Activated B cell treated with CpG ODN at 0.5 μM for 24 hours (primary cell): Measurements from ENCODE around the gene MRFAP1L1. TPM values are rescaled to one million over a fixed set of nuclear protein-coding genes. Genes with fewer than 3 reads are reported as not detected.
"Not testable (repeated sequence)": the region's sequence is repeated elsewhere in the genome, so short reads cannot be mapped to it uniquely, and the experiment has no call there.

Source experiments
- ATAC-seq: fragments of 200-7000 bp; cut with Tn5 transposase; one replicate; pipeline ENCODE4 v1.10.0; 2021; ENCODE audit warnings: low read depth, mild to moderate bottlenecking, moderate library complexity
- CTCF ChIA-PET: fragments of 350-600 bp; sonication (Branson Sonifier 250); formaldehyde crosslinking; loops from one replicate; lab custom pipeline; 2021; ENCODE audit warnings: antibody characterized with exemption; lab: Charles Lee
- POLR2A ChIA-PET: fragments of 350-600 bp; sonication (Branson Sonifier 250); formaldehyde crosslinking; loops from one replicate; lab custom pipeline; 2021; ENCODE audit warnings: antibody characterized with exemption; lab: Charles Lee
- DNase-seq: peaks from one replicate; pipeline ENCODE4 v3.0.0; 2022
- H3K27ac Mint-ChIP-seq: one replicate; pipeline ENCODE4 v1.8.0; 2020; ENCODE audit warnings: mixed read lengths
- H3K27me3 Mint-ChIP-seq: one replicate; pipeline ENCODE4 v1.8.0; 2021; ENCODE audit warnings: mixed read lengths
- H3K36me3 Mint-ChIP-seq: one replicate; pipeline ENCODE4 v1.8.0; 2021; ENCODE audit warnings: low read depth, mixed read lengths
- H3K4me1 Mint-ChIP-seq: one replicate; pipeline ENCODE4 v1.8.0; 2021; ENCODE audit warnings: mixed read lengths
- H3K4me3 Mint-ChIP-seq: one replicate; pipeline ENCODE4 v1.8.0; 2020; ENCODE audit warnings: mild to moderate bottlenecking, mixed read lengths
- H3K9me3 Mint-ChIP-seq: one replicate; pipeline ENCODE4 v1.8.0; 2020; ENCODE audit warnings: mixed read lengths
- intact Hi-C: fragments of 100-400 bp; cut with micrococcal nuclease; formaldehyde crosslinking; loops from one replicate; pipeline ENCODE4 v1.15.1; 2024
- total RNA-seq: library from RNA; stranded (reverse); gene quantifications from 2 replicates; pipeline ENCODE4 v1.2.3, GENCODE V29; 2022
- TF ChIP-seq, protein P1 (sequence below): fragments of 200-600 bp; IDR thresholded peaks from one replicate; pipeline ENCODE4 v1.8.0; 2022; ENCODE audit warnings: antibody characterized with exemption, mild to moderate bottlenecking

The MRFAP1L1 gene
- total RNA-seq, 1 donor from 2014 or later = 39.1 TPM

DNA sequence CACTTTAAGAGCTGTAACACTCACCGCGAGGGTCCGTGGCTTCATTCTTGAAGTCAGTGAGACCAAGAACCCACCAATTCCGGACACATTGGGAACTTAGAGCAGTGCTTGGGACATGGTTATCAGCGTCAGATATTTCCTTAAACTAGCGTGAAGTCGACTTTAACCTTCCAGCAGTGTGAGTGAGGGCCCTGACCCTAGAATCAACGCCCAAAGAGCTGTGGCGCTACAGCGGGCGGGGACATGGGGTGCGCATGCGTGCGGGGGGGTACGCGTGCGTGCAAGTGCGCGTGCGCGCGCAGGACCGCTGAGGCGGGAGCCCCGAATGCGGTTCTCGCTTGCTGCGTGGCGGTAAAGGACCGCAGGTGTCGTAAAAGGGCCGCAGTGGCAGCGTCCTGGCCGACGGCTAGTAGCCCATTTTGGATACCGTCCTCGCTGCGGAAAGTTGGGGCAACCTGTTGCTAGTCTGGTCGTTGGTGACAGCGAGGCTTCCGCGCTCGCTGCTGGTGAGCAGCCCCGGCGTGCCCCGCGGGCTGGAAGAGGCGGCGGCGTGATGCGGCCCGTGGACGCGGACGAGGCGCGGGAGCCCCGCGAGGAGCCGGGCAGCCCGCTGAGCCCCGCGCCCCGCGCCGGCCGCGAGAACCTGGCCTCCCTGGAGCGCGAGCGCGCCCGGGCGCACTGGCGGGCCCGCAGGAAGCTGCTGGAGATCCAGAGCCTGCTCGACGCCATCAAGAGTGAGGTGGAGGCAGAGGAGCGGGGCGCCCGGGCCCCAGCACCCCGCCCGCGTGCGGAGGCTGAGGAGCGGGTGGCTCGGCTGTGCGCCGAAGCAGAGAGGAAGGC lies 35.8 kb downstream of the MRFAP1L1 start:
- Mint-ChIP-seq H3K4me3 (peak overlapping the region; percentile 91), H3K4me1 (peaks cover 55% of the 10 kb centered on the region), H3K36me3 (peaks cover 48% of the 10 kb centered on the region), H3K27me3 (no peaks in the 10 kb centered on the region), H3K27ac (peak overlapping the region; percentile 96), H3K9me3 (no peaks in the 10 kb centered on the region)
- CTCF ChIA-PET = interaction anchor here (1.0 to 1.7 kb wide), 4 partner anchors 34 to 397 kb away, joined by 5 to 9 read pairs (median 5); no protein-coding TSS in a partner anchor
- peak; percentile 93 for DNase-seq
- intact Hi-C loops = loop anchor here (1.0 to 2.0 kb wide), 9 partner anchors 34 to 394 kb away; partner anchors contain the start of genes BLOC1S4, GRPEL1, KIAA0232 and MAN2B2
- peak; percentile 88 for ATAC-seq
- POLR2A ChIA-PET = interaction anchor here (0.6 to 5.2 kb wide), 23 partner anchors 9 to 404 kb away, joined by 3 to 118 read pairs (median 5); partner anchors contain the start of genes BLOC1S4, GRPEL1, MAN2B2 and MRFAP1
- TF ChIP-seq, protein P1, sequence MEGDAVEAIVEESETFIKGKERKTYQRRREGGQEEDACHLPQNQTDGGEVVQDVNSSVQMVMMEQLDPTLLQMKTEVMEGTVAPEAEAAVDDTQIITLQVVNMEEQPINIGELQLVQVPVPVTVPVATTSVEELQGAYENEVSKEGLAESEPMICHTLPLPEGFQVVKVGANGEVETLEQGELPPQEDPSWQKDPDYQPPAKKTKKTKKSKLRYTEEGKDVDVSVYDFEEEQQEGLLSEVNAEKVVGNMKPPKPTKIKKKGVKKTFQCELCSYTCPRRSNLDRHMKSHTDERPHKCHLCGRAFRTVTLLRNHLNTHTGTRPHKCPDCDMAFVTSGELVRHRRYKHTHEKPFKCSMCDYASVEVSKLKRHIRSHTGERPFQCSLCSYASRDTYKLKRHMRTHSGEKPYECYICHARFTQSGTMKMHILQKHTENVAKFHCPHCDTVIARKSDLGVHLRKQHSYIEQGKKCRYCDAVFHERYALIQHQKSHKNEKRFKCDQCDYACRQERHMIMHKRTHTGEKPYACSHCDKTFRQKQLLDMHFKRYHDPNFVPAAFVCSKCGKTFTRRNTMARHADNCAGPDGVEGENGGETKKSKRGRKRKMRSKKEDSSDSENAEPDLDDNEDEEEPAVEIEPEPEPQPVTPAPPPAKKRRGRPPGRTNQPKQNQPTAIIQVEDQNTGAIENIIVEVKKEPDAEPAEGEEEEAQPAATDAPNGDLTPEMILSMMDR = no peak

DNA sequence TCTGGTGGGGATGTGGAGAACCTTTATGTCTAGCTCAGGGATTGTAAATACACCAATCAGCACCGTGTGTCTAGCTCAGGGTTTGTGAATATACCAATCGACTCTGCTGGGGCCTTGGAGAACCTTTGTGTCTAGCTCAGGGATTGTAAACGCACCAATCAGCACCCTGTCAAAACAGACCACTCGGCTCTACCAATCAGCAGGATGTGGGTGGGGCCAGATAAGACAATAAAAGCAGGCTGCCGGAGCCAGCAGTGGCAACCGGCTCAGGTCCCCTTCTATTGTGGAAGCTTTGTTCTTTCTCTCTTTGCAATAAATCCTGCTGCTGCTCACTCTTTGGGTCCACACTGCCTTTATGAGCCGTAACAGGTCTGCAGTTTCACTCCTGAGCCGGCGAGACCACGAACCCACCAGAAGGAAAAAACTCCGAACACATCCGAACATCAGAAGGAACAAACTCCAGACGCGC lies 36.4 kb downstream of the MRFAP1L1 start:
- peaks cover 49% of the 10 kb centered on the region for H3K4me1 Mint-ChIP-seq
- CTCF ChIA-PET, ATAC-seq, DNase-seq, H3K27me3 Mint-ChIP-seq, H3K9me3 Mint-ChIP-seq, intact Hi-C loops: not testable (repeated sequence)
- POLR2A ChIA-PET = interaction anchor here (0.6 to 5.2 kb wide), 18 partner anchors 8 to 404 kb away, joined by 3 to 118 read pairs (median 6); partner anchors contain the start of genes BLOC1S4, GRPEL1, MAN2B2 and MRFAP1
- peak overlapping the region; percentile 96 for H3K27ac Mint-ChIP-seq
- peak overlapping the region; percentile 91 for H3K4me3 Mint-ChIP-seq
- peaks cover 41% of the 10 kb centered on the region for H3K36me3 Mint-ChIP-seq

DNA sequence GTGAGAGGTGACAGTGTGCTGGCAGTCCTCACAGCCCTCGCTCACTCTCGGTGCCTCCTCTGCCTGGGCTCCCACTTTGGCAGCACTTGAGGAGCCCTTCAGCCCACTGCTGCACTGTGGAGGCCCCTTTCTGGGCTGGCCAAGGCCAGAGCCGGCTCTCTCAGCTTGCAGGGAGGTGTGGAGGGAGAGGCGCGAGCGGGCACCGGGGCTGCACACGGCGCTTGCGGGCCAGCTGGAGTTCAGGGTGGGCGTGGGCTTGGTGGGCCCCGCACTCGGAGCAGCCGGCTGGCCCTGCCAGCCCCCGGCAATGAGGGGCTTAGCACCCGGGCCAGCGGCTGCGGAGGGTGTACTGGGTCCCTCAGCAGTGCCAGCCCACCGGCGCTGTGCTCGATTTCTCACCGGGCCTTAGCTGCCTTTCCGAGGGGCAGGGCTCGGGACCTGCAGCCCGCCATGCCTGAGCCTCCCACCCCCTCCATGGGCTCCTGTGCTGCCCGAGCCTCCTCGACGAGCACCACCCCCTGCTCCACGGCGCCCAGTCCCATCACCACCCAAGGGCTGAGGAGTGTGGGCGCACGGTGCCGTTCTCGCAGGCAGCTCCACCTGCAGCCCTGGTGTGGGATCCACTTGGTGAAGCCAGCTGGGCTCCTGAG lies 37.0 kb downstream of the MRFAP1L1 start:
- CTCF ChIA-PET = not testable (repeated sequence)
- H3K4me3 Mint-ChIP-seq = peak overlapping the region; percentile 91

DNA sequence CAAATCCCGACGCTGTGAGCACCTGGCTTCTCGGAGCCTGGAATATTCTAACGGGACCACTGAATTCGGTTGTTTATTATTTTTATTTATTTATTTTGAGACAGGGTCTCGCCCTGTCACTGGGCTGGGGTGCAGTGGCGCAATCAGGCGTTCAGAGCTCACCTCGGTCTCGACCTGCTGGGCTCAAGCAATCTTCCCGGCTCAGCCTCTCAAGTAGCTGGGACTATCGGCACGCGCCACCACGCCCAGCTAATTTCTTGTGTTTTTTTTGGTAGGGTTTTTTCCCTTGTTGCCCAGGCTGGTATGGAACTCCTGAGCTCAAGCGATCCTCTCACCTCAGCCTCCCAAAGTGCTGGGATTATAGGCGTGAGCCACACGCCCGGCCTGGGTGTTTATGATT lies 37.5 kb downstream of the MRFAP1L1 start:
- TF ChIP-seq, protein P1 = no peak
- DNase-seq = no peak
- Mint-ChIP-seq H3K36me3 (peaks cover 33% of the 10 kb centered on the region), H3K27me3 (no peaks in the 10 kb centered on the region), H3K9me3 (no peaks in the 10 kb centered on the region), H3K4me1 (peaks cover 41% of the 10 kb centered on the region), H3K4me3 (no peak overlapping the region), H3K27ac (no peak overlapping the region)
- intact Hi-C loops = no loop called here
- ChIA-PET POLR2A (interaction anchor here (5.2 kb wide), 1 partner anchor 31 kb away, joined by 118 read pairs; the partner anchor contains the start of gene MRFAP1), CTCF (no interaction called here)
- ATAC-seq = no peak

More for the DNA sequence above, 37.0 kb downstream of the MRFAP1L1 start:
- POLR2A ChIA-PET = interaction anchor here (1.0 to 5.2 kb wide), 10 partner anchors 14 to 395 kb away, joined by 3 to 118 read pairs (median 10); partner anchors contain the start of genes BLOC1S4, GRPEL1, MAN2B2 and MRFAP1
- H3K9me3 Mint-ChIP-seq, intact Hi-C loops, DNase-seq, H3K27me3 Mint-ChIP-seq, ATAC-seq: not testable (repeated sequence)
- peaks cover 38% of the 10 kb centered on the region for H3K36me3 Mint-ChIP-seq
- H3K4me1 Mint-ChIP-seq = peaks cover 47% of the 10 kb centered on the region
- H3K27ac Mint-ChIP-seq = peak overlapping the region; percentile 96

DNA sequence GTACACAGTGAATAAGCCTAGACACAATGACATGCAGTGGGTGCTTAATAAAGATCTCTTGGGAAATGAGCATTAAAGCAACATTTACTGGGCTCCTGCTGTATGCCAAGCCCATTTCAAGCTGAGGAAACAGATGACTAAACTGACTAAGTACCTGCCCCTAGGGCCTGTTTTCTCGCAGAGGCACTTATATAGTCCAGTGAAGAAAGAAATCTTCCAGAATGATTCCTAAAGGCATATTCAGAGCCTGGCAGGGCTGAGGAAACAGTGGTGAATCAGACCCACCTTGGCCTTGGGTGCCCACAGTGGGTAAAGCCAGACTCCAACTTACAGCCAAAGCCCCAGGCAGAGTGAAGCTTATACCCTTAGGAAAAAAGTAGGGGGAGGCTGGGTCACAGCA lies 38.0 kb downstream of the MRFAP1L1 start:
- TF ChIP-seq, protein P1 = no peak
- POLR2A ChIA-PET = interaction anchor here (0.6 to 5.2 kb wide), 2 partner anchors 31 to 1482 kb away, joined by 3 to 118 read pairs; partner anchors contain the start of gene MRFAP1
- DNase-seq (no peak), ATAC-seq (no peak)
- Mint-ChIP-seq H3K36me3 (peaks cover 28% of the 10 kb centered on the region), H3K27ac (no peak overlapping the region), H3K4me3 (no peak overlapping the region), H3K27me3 (no peaks in the 10 kb centered on the region), H3K4me1 (peaks cover 37% of the 10 kb centered on the region), H3K9me3 (no peaks in the 10 kb centered on the region)
- CTCF ChIA-PET = no interaction called here
- intact Hi-C loops = no loop called here
